ENCODE measurements around the gene ECM2.

The ECM2 gene

GRCh38 chr9:92510747-92511146 is 25.0 kb downstream of the ECM2 start:
- TF ChIP-seq CTCF (IDR thresholded peaks at IDR 0.05) = no peak
- H3K36me3 ChIP-seq = peaks cover 0 to 8% (median 5%) of the 10 kb centered on the region in 3 donors
- no peak for DNase-seq
- intact Hi-C loops (cut with DNase I; ENCODE audit: low total_unique reads) = no loop called here
- H3K27me3 ChIP-seq = no peaks in the 10 kb centered on the region
- H3K9me3 ChIP-seq = no peaks in the 10 kb centered on the region
- H3K4me1 ChIP-seq = peaks cover 0 to 58% (median 36%) of the 10 kb centered on the region in 4 donors
- H3K27ac ChIP-seq = peak overlapping the region; percentile 65 to 70
- H3K4me3 ChIP-seq = no peak overlapping the region

- intact Hi-C loops (cut with DNase I; ENCODE audit: low total_unique reads) = no loop called here
- Histone ChIP-seq H3K27me3 (no peaks in the 10 kb centered on the region), H3K27ac (peak overlapping the region; percentile 83 to 91), H3K4me3 (no peak overlapping the region), H3K9me3 (no peaks in the 10 kb centered on the region), H3K4me1 (peaks cover 0 to 75% (median 50%) of the 10 kb centered on the region in 4 donors), H3K36me3 (no peaks in the 10 kb centered on the region)
- no peak for TF ChIP-seq CTCF (IDR thresholded peaks at IDR 0.05)
- DNase-seq = no peak
These were observed 26.7 kb downstream of the ECM2 start for GRCh38 chr9:92509050-92509449.

- peak overlapping the region; percentile 83 to 91 for H3K27ac ChIP-seq
- peak in 1 of 2 donors; percentile 73 for DNase-seq
- no peaks in the 10 kb centered on the region for H3K27me3 ChIP-seq
- no peaks in the 10 kb centered on the region for H3K9me3 ChIP-seq
- intact Hi-C loops (cut with DNase I; ENCODE audit: low total_unique reads) = no loop called here
- H3K36me3 ChIP-seq = no peaks in the 10 kb centered on the region
- peaks cover 0 to 74% (median 52%) of the 10 kb centered on the region in 4 donors for H3K4me1 ChIP-seq
- no peak for TF ChIP-seq CTCF (IDR thresholded peaks at IDR 0.05)
- no peak overlapping the region for H3K4me3 ChIP-seq
These were observed 27.6 kb downstream of the ECM2 start for GRCh38 chr9:92508018-92508820.

- H3K36me3 ChIP-seq = no peaks in the 10 kb centered on the region
- no peaks in the 10 kb centered on the region for H3K27me3 ChIP-seq
- H3K27ac ChIP-seq = peak overlapping the region; percentile 83 to 91
- H3K4me3 ChIP-seq = no peak overlapping the region
- TF ChIP-seq CTCF (IDR thresholded peaks at IDR 0.05) = no peak
- no peak for DNase-seq
- intact Hi-C loops (cut with DNase I; ENCODE audit: low total_unique reads) = no loop called here
- H3K4me1 ChIP-seq = peaks cover 0 to 67% (median 46%) of the 10 kb centered on the region in 4 donors
- H3K9me3 ChIP-seq = no peaks in the 10 kb centered on the region
These were observed 28.3 kb downstream of the ECM2 start for GRCh38 chr9:92507496-92507895.

- Histone ChIP-seq H3K4me3 (no peak overlapping the region), H3K36me3 (no peaks in the 10 kb centered on the region), H3K27me3 (no peaks in the 10 kb centered on the region), H3K4me1 (peaks cover 0 to 67% (median 47%) of the 10 kb centered on the region in 4 donors), H3K9me3 (no peaks in the 10 kb centered on the region), H3K27ac (peak overlapping the region; percentile 83 to 91)
- intact Hi-C loops (cut with DNase I; ENCODE audit: low total_unique reads) = no loop called here
- no peak for TF ChIP-seq CTCF (IDR thresholded peaks at IDR 0.05)
- DNase-seq = no peak
These were observed 28.8 kb downstream of the ECM2 start for GRCh38 chr9:92507005-92507404.

All from tibial artery (tissue), 4 donors.